OCI-LY1 (cell line): Measurements from ENCODE around the gene CC2D2A.

ENCODE experiments used
- H2AFZ ChIP-seq: fragments of 200-600 bp; sonication (generic), shearing (Covaris generic); 2 replicates; pipeline ENCODE4 v1.6.0; 2014; ENCODE audit warnings: antibody characterized with exemption, mild to moderate bottlenecking, low read length
- H3F3A ChIP-seq: fragments of 200-600 bp; sonication (generic), shearing (Covaris generic); 2 replicates; pipeline ENCODE4 v1.6.0; 2014; ENCODE audit warnings: mild to moderate bottlenecking, antibody characterized with exemption, low read length, moderate library complexity; ENCODE audit not compliant: insufficient read depth
- H3K27ac ChIP-seq: fragments of 200-600 bp; sonication (generic); 2 replicates; pipeline ENCODE4 v1.5.1; 2014; ENCODE audit warnings: low read length, mixed run types, mild to moderate bottlenecking, low read depth; ENCODE audit not compliant: poor library complexity, severe bottlenecking
- H3K27me3 ChIP-seq: fragments of 200-600 bp; sonication (generic); 2 replicates; pipeline ENCODE4 v1.6.0; 2014; ENCODE audit warnings: antibody characterized with exemption, mild to moderate bottlenecking, low read length, moderate library complexity; ENCODE audit not compliant: insufficient read depth
- H3K36me3 ChIP-seq: fragments of 200-600 bp; sonication (generic); 2 replicates; pipeline ENCODE4 v1.6.1; 2014; ENCODE audit warnings: mild to moderate bottlenecking, antibody characterized with exemption, low read length, moderate library complexity, mixed read lengths; ENCODE audit not compliant: insufficient read depth
- H3K4me1 ChIP-seq: fragments of 200-600 bp; sonication (generic); 2 replicates; pipeline ENCODE4 v1.5.1; 2014; ENCODE audit warnings: mild to moderate bottlenecking, low read length, moderate library complexity; ENCODE audit not compliant: insufficient read depth, severe bottlenecking
- H3K4me2 ChIP-seq: fragments of 200-600 bp; sonication (generic), shearing (Covaris generic); 2 replicates; pipeline ENCODE4 v1.6.1; 2014; ENCODE audit warnings: low read length
- H3K4me3 ChIP-seq: fragments of 200-600 bp; sonication (generic); 2 replicates; pipeline ENCODE4 v1.5.1; 2014; ENCODE audit warnings: low read length, low read depth, mild to moderate bottlenecking, mixed read lengths; ENCODE audit not compliant: poor library complexity, severe bottlenecking
- H3K79me2 ChIP-seq: fragments of 200-600 bp; shearing (Covaris generic); 2 replicates; pipeline ENCODE4 v1.6.1; 2016; ENCODE audit warnings: mixed run types, low read length, mixed read lengths; ENCODE audit not compliant: insufficient read depth
- H3K9ac ChIP-seq: fragments of 200-600 bp; sonication (generic), shearing (Covaris generic); 2 replicates; pipeline ENCODE4 v1.6.1; 2014; ENCODE audit warnings: mild to moderate bottlenecking, low read length, mixed read lengths
- H3K9me2 ChIP-seq: fragments of 200-600 bp; sonication (generic), shearing (Covaris generic); 2 replicates; pipeline ENCODE4 v1.6.1; 2014; ENCODE audit warnings: low read depth, mild to moderate bottlenecking, low read length, mixed read lengths
- H3K9me3 ChIP-seq: fragments of 200-600 bp; shearing (Covaris generic); 2 replicates; pipeline ENCODE4 v1.6.1; 2014; ENCODE audit warnings: low read length, mixed read lengths
- H4K20me1 ChIP-seq: fragments of 200-600 bp; sonication (generic), shearing (Covaris generic); 2 replicates; pipeline ENCODE4 v1.6.0; 2016; ENCODE audit warnings: mild to moderate bottlenecking, low read length; ENCODE audit not compliant: insufficient read depth
- EZH2 ChIP-seq: fragments of 200-600 bp; sonication (generic), shearing (Covaris generic); IDR thresholded peaks from 2 replicates; pipeline ENCODE4 v1.8.0; 2017; ENCODE audit warnings: borderline replicate concordance, mixed run types, mild to moderate bottlenecking, antibody characterized with exemption, low read length, moderate library complexity, mixed read lengths
- TF ChIP-seq, protein P1 (sequence below): fragments of 200-600 bp; sonication (generic), shearing (Covaris generic); IDR thresholded peaks from 2 replicates; pipeline ENCODE4 v1.5.1; 2017; ENCODE audit warnings: mild to moderate bottlenecking, antibody characterized with exemption, low read length, moderate library complexity, mixed read lengths

Gene CC2D2A

DNA sequence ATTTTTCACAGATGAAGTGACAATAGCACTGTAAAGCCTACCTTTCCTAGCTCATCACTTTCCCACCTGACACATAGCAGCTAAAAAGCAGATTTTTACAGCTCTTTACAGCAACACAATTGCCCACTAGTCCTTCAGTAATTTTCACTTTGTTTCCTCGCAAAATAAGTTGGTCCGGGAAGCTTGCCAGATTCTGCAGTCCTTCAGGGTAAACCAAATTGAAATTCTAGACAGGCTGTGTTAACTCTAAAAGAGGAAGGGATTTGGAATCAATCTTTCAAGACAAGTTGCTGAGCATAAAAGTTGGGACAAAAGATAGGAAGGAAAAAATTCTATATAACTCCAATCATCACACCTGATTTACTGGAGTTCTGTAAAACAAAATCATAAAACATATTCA lies 33.2 kb upstream of the CC2D2A start:
- no peaks in the 10 kb centered on the region for H3K27me3 ChIP-seq
- no peak for TF ChIP-seq EZH2
- TF ChIP-seq, protein P1, sequence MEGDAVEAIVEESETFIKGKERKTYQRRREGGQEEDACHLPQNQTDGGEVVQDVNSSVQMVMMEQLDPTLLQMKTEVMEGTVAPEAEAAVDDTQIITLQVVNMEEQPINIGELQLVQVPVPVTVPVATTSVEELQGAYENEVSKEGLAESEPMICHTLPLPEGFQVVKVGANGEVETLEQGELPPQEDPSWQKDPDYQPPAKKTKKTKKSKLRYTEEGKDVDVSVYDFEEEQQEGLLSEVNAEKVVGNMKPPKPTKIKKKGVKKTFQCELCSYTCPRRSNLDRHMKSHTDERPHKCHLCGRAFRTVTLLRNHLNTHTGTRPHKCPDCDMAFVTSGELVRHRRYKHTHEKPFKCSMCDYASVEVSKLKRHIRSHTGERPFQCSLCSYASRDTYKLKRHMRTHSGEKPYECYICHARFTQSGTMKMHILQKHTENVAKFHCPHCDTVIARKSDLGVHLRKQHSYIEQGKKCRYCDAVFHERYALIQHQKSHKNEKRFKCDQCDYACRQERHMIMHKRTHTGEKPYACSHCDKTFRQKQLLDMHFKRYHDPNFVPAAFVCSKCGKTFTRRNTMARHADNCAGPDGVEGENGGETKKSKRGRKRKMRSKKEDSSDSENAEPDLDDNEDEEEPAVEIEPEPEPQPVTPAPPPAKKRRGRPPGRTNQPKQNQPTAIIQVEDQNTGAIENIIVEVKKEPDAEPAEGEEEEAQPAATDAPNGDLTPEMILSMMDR, result no peak
- no peaks in the 10 kb centered on the region for H4K20me1 ChIP-seq
- H3K4me3 ChIP-seq, result no peak overlapping the region
- H3K4me2 ChIP-seq, result no peak overlapping the region
- no peaks in the 10 kb centered on the region for H3K9me3 ChIP-seq
- no peak overlapping the region for H2AFZ ChIP-seq
- H3K27ac ChIP-seq, result no peak overlapping the region
- no peak overlapping the region for H3K9ac ChIP-seq
- H3K9me2 ChIP-seq, result no peaks in the 10 kb centered on the region
- no peaks in the 10 kb centered on the region for H3F3A ChIP-seq
- no peaks in the 10 kb centered on the region for H3K4me1 ChIP-seq
- H3K36me3 ChIP-seq, result no peaks in the 10 kb centered on the region
- no peaks in the 10 kb centered on the region for H3K79me2 ChIP-seq

GRCh38 chr4:15438939-15439524 lies 30.6 kb upstream of the CC2D2A start:
- Histone ChIP-seq H3K4me3 (no peak overlapping the region), H3K79me2 (no peaks in the 10 kb centered on the region), H3K9me3 (no peaks in the 10 kb centered on the region), H2AFZ (no peak overlapping the region), H3K27me3 (no peaks in the 10 kb centered on the region), H3F3A (no peaks in the 10 kb centered on the region), H3K27ac (no peak overlapping the region), H3K36me3 (no peaks in the 10 kb centered on the region), H3K4me1 (no peaks in the 10 kb centered on the region), H3K9me2 (no peaks in the 10 kb centered on the region), H4K20me1 (no peaks in the 10 kb centered on the region), H3K9ac (no peak overlapping the region), H3K4me2 (no peak overlapping the region)
- TF ChIP-seq EZH2, result no peak
- TF ChIP-seq, protein P1, result no peak

DNA sequence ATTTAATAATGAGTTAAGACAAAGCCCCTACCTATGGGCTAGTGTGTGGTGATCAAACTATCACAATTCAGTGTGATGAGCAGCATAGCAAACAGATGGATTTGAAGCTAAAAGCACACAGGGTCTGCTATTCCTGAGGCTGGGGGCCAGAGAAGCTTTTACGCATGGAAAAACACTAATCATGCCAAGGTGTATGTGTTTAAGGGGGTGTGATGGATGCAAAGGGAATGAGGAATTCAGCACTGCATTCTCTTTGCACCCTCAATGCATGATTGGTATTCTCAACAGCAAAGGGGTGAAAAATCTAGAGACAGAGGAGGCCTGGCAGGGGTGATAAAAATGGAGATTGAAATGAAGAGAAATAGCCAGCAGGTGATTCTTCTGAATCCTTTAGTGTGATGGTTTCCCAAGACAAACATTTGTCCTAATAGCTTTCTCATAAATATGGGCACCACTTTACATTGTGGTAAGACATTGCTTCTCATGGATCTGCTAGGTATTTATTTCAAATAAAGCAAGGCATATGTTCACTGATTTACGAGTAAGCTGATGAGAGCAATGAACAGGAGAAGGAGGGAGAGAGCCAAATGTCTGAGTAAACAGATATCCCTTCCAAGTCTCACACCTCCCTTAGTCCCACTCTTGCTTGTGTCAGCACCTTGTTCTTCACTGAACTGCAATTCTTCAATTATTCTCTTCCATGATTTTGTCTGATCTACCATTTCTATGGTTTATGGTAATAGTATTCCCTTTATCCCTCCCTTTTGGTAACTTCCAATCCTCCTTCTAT lies 26.1 kb upstream of the CC2D2A start:
- Histone ChIP-seq H3F3A (no peaks in the 10 kb centered on the region), H3K79me2 (no peaks in the 10 kb centered on the region), H3K27me3 (no peaks in the 10 kb centered on the region), H3K27ac (no peak overlapping the region), H3K9ac (no peak overlapping the region), H3K4me3 (no peak overlapping the region), H3K36me3 (no peaks in the 10 kb centered on the region), H3K9me2 (no peaks in the 10 kb centered on the region), H4K20me1 (no peaks in the 10 kb centered on the region), H3K9me3 (no peaks in the 10 kb centered on the region), H3K4me2 (no peak overlapping the region), H3K4me1 (no peaks in the 10 kb centered on the region), H2AFZ (no peak overlapping the region)
- TF ChIP-seq, protein P1, result no peak
- TF ChIP-seq EZH2, result no peak
